Glomerular endothelial cell (primary cell): ENCODE results near the gene SOX10. TPM values are rescaled to one million over a fixed set of nuclear protein-coding genes. Genes with fewer than 3 reads are reported as not detected.
"Not testable (repeated sequence)": the region's sequence is repeated elsewhere in the genome, so short reads cannot be mapped to it uniquely, and the experiment has no call there.

Experiments used
- DNase-seq: peaks from one replicate; pipeline ENCODE4 v3.0.0-alpha.2; 2011; ENCODE audit warnings: low read depth, low spot score; ENCODE audit errors: extremely low read depth
- total RNA-seq: library from RNA; depleted of rRNA; stranded (reverse); fragments of >200 nt; gene quantifications from 2 replicates; pipeline ENCODE4 v1.2.3, GENCODE V29; 2015

The SOX10 gene
- total RNA-seq, 1 donor from 2014 or later, result not detected

GRCh38 chr22:37989146-37990045 lies 5.0 kb upstream of the SOX10 start:
- DNase-seq, result no peak

GRCh38 chr22:37986371-37986770 lies 2.0 kb upstream of the SOX10 start:
- DNase-seq, result no peak

GRCh38 chr22:37985751-37986281 lies 1.5 kb upstream of the SOX10 start:
- DNase-seq, result no peak

GRCh38 chr22:37985050-37985585 lies 763 bp upstream of the SOX10 start:
- no peak for DNase-seq

GRCh38 chr22:37982938-37983859 lies 1.2 kb downstream of the SOX10 start:
- no peak for DNase-seq

- DNase-seq, result no peak
These were observed 2.1 kb downstream of the SOX10 start for GRCh38 chr22:37982151-37982785.

- DNase-seq, result no peak
These were observed 2.9 kb downstream of the SOX10 start for GRCh38 chr22:37981282-37982011.

GRCh38 chr22:37979782-37980181 lies 4.6 kb downstream of the SOX10 start:
- DNase-seq, result no peak

GRCh38 chr22:37976547-37976946 lies 7.8 kb downstream of the SOX10 start:
- no peak for DNase-seq

- DNase-seq, result not testable (repeated sequence)
These were observed 8.3 kb downstream of the SOX10 start for GRCh38 chr22:37976022-37976421.

- DNase-seq, result no peak
These were observed 9.2 kb downstream of the SOX10 start for GRCh38 chr22:37975153-37975552.

GRCh38 chr22:37973271-37974170 lies 10.8 kb downstream of the SOX10 start:
- no peak for DNase-seq

GRCh38 chr22:37972527-37972926 lies 11.8 kb downstream of the SOX10 start:
- DNase-seq, result no peak

GRCh38 chr22:37971475-37972434 lies 12.6 kb downstream of the SOX10 start:
- no peak for DNase-seq

GRCh38 chr22:37970864-37971263 lies 13.5 kb downstream of the SOX10 start:
- DNase-seq, result no peak

GRCh38 chr22:37968452-37969251 lies 15.7 kb downstream of the SOX10 start:
- DNase-seq, result no peak
